ENCODE measurements around the gene PSMD3. TPM values are rescaled to one million over a fixed set of nuclear protein-coding genes. Genes with fewer than 3 reads are reported as not detected.
A peak's percentile ranks its signal among the peaks of the same experiment; 100 is the strongest.
"Not testable (repeated sequence)": the region's sequence is repeated elsewhere in the genome, so short reads cannot be mapped to it uniquely, and the experiment has no call there.

Gene PSMD3
- 114 and 116 TPM in 2 replicates for total RNA-seq (2014; rRNA removed; shearing (Covaris generic))

- DNase-seq (ENCODE audit: low read depth), result peak; percentile 99
Measured at GRCh38 chr17:39980351-39981206, at the start of gene PSMD3. PSMD3 (plus strand) TSS chr17:39980807; CDS start chr17:39980971, 164 bp downstream.

GRCh38 chr17:39933912-39934311 lies 46.7 kb upstream of the PSMD3 start:
- DNase-seq (ENCODE audit: low read depth), result no peak

GRCh38 chr17:39934324-39934723 lies 46.3 kb upstream of the PSMD3 start:
- DNase-seq (ENCODE audit: low read depth), result no peak

- peak; percentile 14 for DNase-seq (ENCODE audit: low read depth)
Measured at GRCh38 chr17:39935909-39936308, 44.7 kb upstream of the PSMD3 start.

- DNase-seq (ENCODE audit: low read depth), result no peak
Measured at GRCh38 chr17:39937447-39937846, 43.2 kb upstream of the PSMD3 start.

GRCh38 chr17:39938140-39938869 lies 42.3 kb upstream of the PSMD3 start:
- no peak for DNase-seq (ENCODE audit: low read depth)

GRCh38 chr17:39939106-39939505 lies 41.5 kb upstream of the PSMD3 start:
- no peak for DNase-seq (ENCODE audit: low read depth)

- DNase-seq (ENCODE audit: low read depth), result peak; percentile 77
Measured at GRCh38 chr17:39939588-39940419, 40.8 kb upstream of the PSMD3 start.

- DNase-seq (ENCODE audit: low read depth), result no peak
Measured at GRCh38 chr17:39943702-39944392, 36.8 kb upstream of the PSMD3 start.

- DNase-seq (ENCODE audit: low read depth), result no peak
Measured at GRCh38 chr17:39944393-39944711, 36.3 kb upstream of the PSMD3 start.

- no peak for DNase-seq (ENCODE audit: low read depth)
Measured at GRCh38 chr17:39946551-39947330, 33.9 kb upstream of the PSMD3 start.

- not testable (repeated sequence) for DNase-seq (ENCODE audit: low read depth)
Measured at GRCh38 chr17:39948489-39948828, 32.1 kb upstream of the PSMD3 start.

- DNase-seq (ENCODE audit: low read depth), result no peak
Measured at GRCh38 chr17:39949028-39949427, 31.6 kb upstream of the PSMD3 start.

- DNase-seq (ENCODE audit: low read depth), result no peak
Measured at GRCh38 chr17:39950871-39951348, 29.7 kb upstream of the PSMD3 start.

- DNase-seq (ENCODE audit: low read depth), result no peak
Measured at GRCh38 chr17:39951924-39952679, 28.5 kb upstream of the PSMD3 start.

- peak; percentile 93 for DNase-seq (ENCODE audit: low read depth)
Measured at GRCh38 chr17:39952680-39953470, 27.7 kb upstream of the PSMD3 start.

- no peak for DNase-seq (ENCODE audit: low read depth)
Measured at GRCh38 chr17:39953471-39953888, 27.1 kb upstream of the PSMD3 start.

GRCh38 chr17:39954876-39955275 lies 25.7 kb upstream of the PSMD3 start:
- DNase-seq (ENCODE audit: low read depth), result no peak

- no peak for DNase-seq (ENCODE audit: low read depth)
Measured at GRCh38 chr17:39955726-39956225, 24.8 kb upstream of the PSMD3 start.
